ENCODE data around the gene MPHOSPH6.

DNA sequence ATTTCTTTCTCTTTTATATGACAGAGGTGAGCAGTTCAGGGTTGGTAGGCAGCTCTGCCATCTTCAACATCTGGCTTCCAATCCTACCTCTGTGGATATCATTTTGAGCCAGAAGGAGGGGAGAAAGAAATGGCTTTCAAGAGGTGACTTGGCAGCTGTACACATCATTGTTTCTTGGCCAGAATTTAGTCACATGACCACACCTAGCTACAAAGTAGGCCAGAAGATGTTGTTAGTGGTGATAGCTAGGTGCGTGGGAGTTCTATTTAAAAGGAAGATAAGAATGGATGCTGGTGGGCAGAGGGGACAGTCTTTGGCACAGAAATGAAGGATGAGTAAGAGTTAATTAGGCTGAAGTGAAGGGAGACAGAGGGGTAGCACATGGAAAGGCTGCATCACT is 29.2 kb upstream of the MPHOSPH6 start:
- TF ChIP-seq CTCF (conservative IDR thresholded peaks at IDR 0.05) (no peak), ZFX (IDR thresholded peaks at IDR 0.05) (no peak)

Data from C4-2B (cell line).